Measurements from ENCODE around the gene DYRK3. TPM values are rescaled to one million over a fixed set of nuclear protein-coding genes. Genes with fewer than 3 reads are reported as not detected.

Gene DYRK3
- total RNA-seq, 1 experiment from 2014 or later, result 12.5 TPM

Other genes with a start within 250 kb of the DYRK3 start
- 8.9 and 9.0 TPM in 2 replicates for gene IKBKE, start 165.1 kb upstream of the DYRK3 start, total RNA-seq (2014; rRNA removed; shearing (Covaris generic))
- 0.24 and 0.59 TPM in 2 replicates for gene RASSF5, start 128.0 kb upstream of the DYRK3 start, total RNA-seq (2014; rRNA removed; shearing (Covaris generic))
- gene EIF2D, start 23.1 kb upstream of the DYRK3 start, total RNA-seq (2014; rRNA removed; shearing (Covaris generic)), result 30.5 and 38.1 TPM in 2 replicates
- 20.7 and 28.6 TPM in 2 replicates for gene MAPKAPK2, start 49.4 kb downstream of the DYRK3 start, total RNA-seq (2014; rRNA removed; shearing (Covaris generic))
- 0.24 TPM in 1 of 2 replicates, not detected in the other for gene IL19, start 135.2 kb downstream of the DYRK3 start, total RNA-seq (2014; rRNA removed; shearing (Covaris generic))
- gene IL10, start 137.0 kb downstream of the DYRK3 start, total RNA-seq (2014; rRNA removed; shearing (Covaris generic)), result not detected in 2 replicates
- gene IL20, start 230.1 kb downstream of the DYRK3 start, total RNA-seq (2014; rRNA removed; shearing (Covaris generic)), result not detected in 2 replicates